OCI-LY7 (cell line): Measurements from ENCODE around the gene SDF4. TPM values are rescaled to one million over a fixed set of nuclear protein-coding genes. Genes with fewer than 3 reads are reported as not detected.

Source experiments
- BruUV-seq: library from RNA; stranded (reverse); fragments of 400-500 nt; replicated peaks from 2 replicates; lab custom pipeline; 2021; lab: Mats Ljungman, UMichigan
- CTCF ChIA-PET: fragments of 300-600 bp; sonication (Branson Sonifier 250); formaldehyde crosslinking; loops from one replicate; lab custom pipeline; 2022; ENCODE audit warnings: antibody characterized with exemption; ENCODE audit not compliant: unreplicated experiment; lab: Charles Lee
- POLR2A ChIA-PET: fragments of 300-600 bp; sonication (Branson Sonifier 250); formaldehyde crosslinking; loops from one replicate; lab custom pipeline; 2022; ENCODE audit warnings: antibody characterized with exemption; lab: Charles Lee
- DNase-seq: peaks from one replicate; pipeline ENCODE4 v3.0.0-alpha.2; 2015; ENCODE audit warnings: low spot score
- H2AFZ ChIP-seq: fragments of 200-600 bp; sonication (generic), shearing (Covaris generic); 2 replicates; pipeline ENCODE4 v1.6.1; 2014; ENCODE audit warnings: mild to moderate bottlenecking, antibody characterized with exemption, low read length, moderate library complexity
- H3K27ac ChIP-seq: fragments of 200-600 bp; sonication (generic); 2 replicates; pipeline ENCODE4 v1.5.1; 2014; ENCODE audit warnings: mixed run types, low read depth, mild to moderate bottlenecking, moderate library complexity, low read length, inconsistent platforms; ENCODE audit not compliant: poor library complexity, severe bottlenecking
- H3K36me3 ChIP-seq: fragments of 200-600 bp; sonication (generic); 2 replicates; pipeline ENCODE4 v1.6.1; 2014; ENCODE audit warnings: mild to moderate bottlenecking, antibody characterized with exemption, low read length, moderate library complexity, mixed read lengths; ENCODE audit not compliant: insufficient read depth
- H3K4me1 ChIP-seq: fragments of 200-600 bp; sonication (generic); 2 replicates; pipeline ENCODE4 v1.5.1; 2014; ENCODE audit warnings: mild to moderate bottlenecking, low read length; ENCODE audit not compliant: insufficient read depth, poor library complexity, severe bottlenecking
- H3K4me2 ChIP-seq: fragments of 200-600 bp; sonication (generic); 2 replicates; pipeline ENCODE4 v1.6.1; 2014; ENCODE audit warnings: mild to moderate bottlenecking, low read length
- H3K4me3 ChIP-seq: fragments of 200-600 bp; sonication (generic); 2 replicates; pipeline ENCODE4 v1.5.1; 2014; ENCODE audit warnings: mild to moderate bottlenecking, low read depth, low read length; ENCODE audit not compliant: poor library complexity, severe bottlenecking
- H3K79me2 ChIP-seq: fragments of 200-600 bp; sonication (generic); 2 replicates; pipeline ENCODE4 v1.6.1; 2016; ENCODE audit warnings: low read depth, mild to moderate bottlenecking, low read length, moderate library complexity, mixed read lengths; ENCODE audit not compliant: insufficient read depth
- H3K9me2 ChIP-seq: fragments of 200-600 bp; sonication (generic); 2 replicates; pipeline ENCODE4 v1.6.1; 2016; ENCODE audit warnings: mild to moderate bottlenecking, low read length, mixed read lengths; ENCODE audit not compliant: insufficient read depth
- H3K9me3 ChIP-seq: fragments of 200-600 bp; sonication (generic); 2 replicates; pipeline ENCODE4 v1.6.1; 2014; ENCODE audit warnings: mild to moderate bottlenecking, mixed run types, low read length, mixed read lengths
- H4K20me1 ChIP-seq: fragments of 200-600 bp; sonication (generic); 2 replicates; pipeline ENCODE4 v1.6.1; 2014; ENCODE audit warnings: mild to moderate bottlenecking, antibody characterized with exemption, low read length, moderate library complexity, mixed read lengths; ENCODE audit not compliant: insufficient read depth
- CTCF ChIP-seq: fragments of 200-600 bp; sonication (generic); conservative IDR thresholded peaks from 2 replicates; pipeline ENCODE4 v1.5.1; 2014; ENCODE audit warnings: mild to moderate bottlenecking, antibody characterized with exemption, low read length, moderate library complexity, mixed read lengths
- EZH2phosphoT487 ChIP-seq: fragments of 200-600 bp; sonication (generic); IDR thresholded peaks from 2 replicates; pipeline ENCODE4 v1.6.1; 2018; ENCODE audit warnings: low read depth, borderline replicate concordance, mild to moderate bottlenecking, mixed run types, antibody characterized with exemption, low read length, moderate library complexity, mixed read lengths
- intact Hi-C: fragments of 100-400 bp; cut with micrococcal nuclease; formaldehyde crosslinking; loops from one replicate; pipeline ENCODE4 v1.10.0; 2022; ENCODE audit not compliant: unreplicated experiment
- total RNA-seq, 2 experiments: library from RNA; depleted of rRNA in 1 of 2; stranded (reverse); fragments of >200 nt in 1 of 2; shearing (Covaris generic) in 1 of 2; gene quantifications; 2 replicates each; pipeline ENCODE4 v1.2.3, GENCODE V29; 2014 to 2022

SDF4 gene
- total RNA-seq, 2 experiments from 2014 or later: 47.7 to 85.7 TPM

GRCh38 chr1:1179346-1179982 lies 52.3 kb downstream of the SDF4 start:
- Histone ChIP-seq H3K4me3 (no peak overlapping the region), H3K9me2 (no peaks in the 10 kb centered on the region), H3K27ac (no peak overlapping the region), H3K36me3 (no peaks in the 10 kb centered on the region), H2AFZ (no peak overlapping the region), H3K9me3 (no peaks in the 10 kb centered on the region), H3K79me2 (no peaks in the 10 kb centered on the region), H4K20me1 (no peaks in the 10 kb centered on the region), H3K4me1 (no peaks in the 10 kb centered on the region), H3K4me2 (no peak overlapping the region)
- intact Hi-C loops: no loop called here
- no peak for DNase-seq
- CTCF ChIA-PET: no interaction called here
- no TSS peak for BruUV-seq
- TF ChIP-seq EZH2phosphoT487 (no peak), CTCF (no peak)
- POLR2A ChIA-PET: no interaction called here

- H3K9me3 ChIP-seq: no peaks in the 10 kb centered on the region
- no peak overlapping the region for H2AFZ ChIP-seq
- H3K4me1 ChIP-seq: no peaks in the 10 kb centered on the region
- TF ChIP-seq EZH2phosphoT487: no peak
- TF ChIP-seq CTCF: no peak
- H3K27ac ChIP-seq: no peak overlapping the region
- H3K9me2 ChIP-seq: no peaks in the 10 kb centered on the region
- intact Hi-C loops: no loop called here
- H3K36me3 ChIP-seq: no peaks in the 10 kb centered on the region
- H3K79me2 ChIP-seq: no peaks in the 10 kb centered on the region
- no peak for DNase-seq
- BruUV-seq: no TSS peak
- no peak overlapping the region for H3K4me3 ChIP-seq
- no peak overlapping the region for H3K4me2 ChIP-seq
- H4K20me1 ChIP-seq: no peaks in the 10 kb centered on the region
- ChIA-PET CTCF (no interaction called here), POLR2A (no interaction called here)
These were observed 52.9 kb downstream of the SDF4 start for GRCh38 chr1:1178794-1179331.

GRCh38 chr1:1177452-1178206 lies 54.2 kb downstream of the SDF4 start:
- BruUV-seq: no TSS peak
- no peaks in the 10 kb centered on the region for H4K20me1 ChIP-seq
- H3K36me3 ChIP-seq: no peaks in the 10 kb centered on the region
- ChIA-PET CTCF (no interaction called here), POLR2A (no interaction called here)
- no peak overlapping the region for H3K4me2 ChIP-seq
- no peak overlapping the region for H3K27ac ChIP-seq
- no peak for DNase-seq
- H3K9me2 ChIP-seq: no peaks in the 10 kb centered on the region
- no peaks in the 10 kb centered on the region for H3K4me1 ChIP-seq
- intact Hi-C loops: no loop called here
- H3K9me3 ChIP-seq: no peaks in the 10 kb centered on the region
- H3K79me2 ChIP-seq: no peaks in the 10 kb centered on the region
- H3K4me3 ChIP-seq: no peak overlapping the region
- no peak overlapping the region for H2AFZ ChIP-seq
- TF ChIP-seq EZH2phosphoT487: no peak
- TF ChIP-seq CTCF: no peak
